HepG2 (cell line): ENCODE results near the gene ITGAV.

Experiments used
- CAMTA2 ChIP-seq: sonication (generic); formaldehyde crosslinking; IDR thresholded peaks from 2 replicates; pipeline ENCODE4 v1.4.0; 2020; ENCODE audit warnings: mild to moderate bottlenecking, missing genetic modification reagents, borderline replicate concordance
- CCAR2 ChIP-seq: fragments of 200-400 bp; formaldehyde crosslinking; optimal IDR thresholded peaks from 2 replicates; pipeline ENCODE3; 2018; ENCODE audit warnings: low read depth, mild to moderate bottlenecking, low read length, moderate library complexity
- CREM ChIP-seq, 2 experiments: sonication (generic) in 1 of 2; formaldehyde crosslinking in 1 of 2; IDR thresholded peaks; 2 replicates each; pipeline versions ENCODE4 v1.4.0 to v1.6.1; 2016 to 2020; ENCODE audit warnings: antibody characterized with exemption in 1 of 2, mild to moderate bottlenecking in 1 of 2, missing genetic modification reagents in 1 of 2
- GATAD1 ChIP-seq: IDR thresholded peaks from 2 replicates; pipeline ENCODE4 v1.6.1; 2016; ENCODE audit warnings: missing genetic modification reagents, missing compliant biosample characterization
- NFYB ChIP-seq: sonication (generic); formaldehyde crosslinking; IDR thresholded peaks from 2 replicates; pipeline ENCODE4 v1.4.0; 2020; ENCODE audit warnings: missing genetic modification reagents
- POLR2A ChIP-seq, 2 experiments: IDR thresholded peaks; 2 replicates each; pipeline ENCODE4 v1.6.1; 2011; ENCODE audit warnings: low read depth in 2 of 2, low read length in 2 of 2, mild to moderate bottlenecking in 1 of 2, moderate library complexity in 1 of 2; ENCODE audit not compliant: insufficient read depth in 1 of 2
- SETDB1 ChIP-seq: sonication (generic); formaldehyde crosslinking; IDR thresholded peaks from 2 replicates; pipeline ENCODE4 v1.5.1; 2020; ENCODE audit warnings: missing genetic modification reagents, mild to moderate bottlenecking, borderline replicate concordance
- ZNF34 ChIP-seq: sonication (generic); formaldehyde crosslinking; IDR thresholded peaks from 2 replicates; pipeline ENCODE4 v1.4.0; 2020; ENCODE audit warnings: mild to moderate bottlenecking, missing genetic modification reagents, borderline replicate concordance
- TF ChIP-seq, protein P1 (sequence below): sonication (generic); formaldehyde crosslinking; IDR thresholded peaks from 2 replicates; pipeline ENCODE4 v1.5.0; 2020; ENCODE audit warnings: mild to moderate bottlenecking, missing genetic modification reagents, moderate library complexity

DNA sequence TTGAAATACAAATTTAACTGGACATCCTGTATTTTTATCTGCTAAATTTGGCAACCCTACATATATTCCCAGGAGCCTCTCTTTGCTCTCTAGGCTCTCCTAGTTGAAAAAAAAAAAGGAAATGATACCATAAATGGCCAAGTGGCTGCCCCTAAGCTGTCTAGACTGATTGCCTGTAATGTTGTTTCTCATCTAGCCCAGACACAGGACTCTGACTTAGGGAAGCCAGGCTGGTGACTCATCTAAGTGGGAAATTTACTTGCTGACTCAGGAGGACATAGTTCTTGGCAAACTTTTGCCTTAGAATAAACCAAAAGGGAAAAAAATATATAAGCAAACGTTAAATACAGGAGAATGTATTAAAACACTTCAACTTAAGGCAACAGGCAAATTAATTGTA lies 14.6 kb upstream of the ITGAV start:
- TF ChIP-seq SETDB1 (CRISPR knock-in tag) (no peak), ZNF34 (no peak), NFYB (CRISPR knock-in tag) (no peak), CAMTA2 (CRISPR knock-in tag) (no peak), CCAR2 (no peak), GATAD1 (no peak), CREM (IDR thresholded peaks at IDR 0.05) (0 out of 2 replicates have a peak, but pooled peaks have one; percentile 27), CREM (CRISPR knock-in tag; IDR thresholded peaks at IDR 0.05) (no peak), POLR2A (IDR thresholded peaks at IDR 0.05; ENCODE audit: insufficient read depth in 1 of 2, low read depth in 2 of 2, low read length in 2 of 2) (no peak)
- TF ChIP-seq, protein P1, sequence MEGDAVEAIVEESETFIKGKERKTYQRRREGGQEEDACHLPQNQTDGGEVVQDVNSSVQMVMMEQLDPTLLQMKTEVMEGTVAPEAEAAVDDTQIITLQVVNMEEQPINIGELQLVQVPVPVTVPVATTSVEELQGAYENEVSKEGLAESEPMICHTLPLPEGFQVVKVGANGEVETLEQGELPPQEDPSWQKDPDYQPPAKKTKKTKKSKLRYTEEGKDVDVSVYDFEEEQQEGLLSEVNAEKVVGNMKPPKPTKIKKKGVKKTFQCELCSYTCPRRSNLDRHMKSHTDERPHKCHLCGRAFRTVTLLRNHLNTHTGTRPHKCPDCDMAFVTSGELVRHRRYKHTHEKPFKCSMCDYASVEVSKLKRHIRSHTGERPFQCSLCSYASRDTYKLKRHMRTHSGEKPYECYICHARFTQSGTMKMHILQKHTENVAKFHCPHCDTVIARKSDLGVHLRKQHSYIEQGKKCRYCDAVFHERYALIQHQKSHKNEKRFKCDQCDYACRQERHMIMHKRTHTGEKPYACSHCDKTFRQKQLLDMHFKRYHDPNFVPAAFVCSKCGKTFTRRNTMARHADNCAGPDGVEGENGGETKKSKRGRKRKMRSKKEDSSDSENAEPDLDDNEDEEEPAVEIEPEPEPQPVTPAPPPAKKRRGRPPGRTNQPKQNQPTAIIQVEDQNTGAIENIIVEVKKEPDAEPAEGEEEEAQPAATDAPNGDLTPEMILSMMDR (CRISPR knock-in tag): no peak
